T-helper 2 cell (primary cell): ENCODE results near the gene RNLS.

ENCODE experiments used
- DNase-seq, 5 experiments: peaks; one replicate each; pipeline versions ENCODE4 v3.0.0 to v3.0.0-alpha.2; 2012 to 2022

RNLS gene

GRCh38 chr10:88474884-88475844 lies 108.0 kb downstream of the RNLS start:
- no peak for DNase-seq

GRCh38 chr10:88473989-88474883 lies 108.9 kb downstream of the RNLS start:
- no peak for DNase-seq

GRCh38 chr10:88472540-88472939 lies 110.6 kb downstream of the RNLS start:
- DNase-seq = no peak

- DNase-seq = no peak
These were observed 111.2 kb downstream of the RNLS start for GRCh38 chr10:88471899-88472298.

DNA sequence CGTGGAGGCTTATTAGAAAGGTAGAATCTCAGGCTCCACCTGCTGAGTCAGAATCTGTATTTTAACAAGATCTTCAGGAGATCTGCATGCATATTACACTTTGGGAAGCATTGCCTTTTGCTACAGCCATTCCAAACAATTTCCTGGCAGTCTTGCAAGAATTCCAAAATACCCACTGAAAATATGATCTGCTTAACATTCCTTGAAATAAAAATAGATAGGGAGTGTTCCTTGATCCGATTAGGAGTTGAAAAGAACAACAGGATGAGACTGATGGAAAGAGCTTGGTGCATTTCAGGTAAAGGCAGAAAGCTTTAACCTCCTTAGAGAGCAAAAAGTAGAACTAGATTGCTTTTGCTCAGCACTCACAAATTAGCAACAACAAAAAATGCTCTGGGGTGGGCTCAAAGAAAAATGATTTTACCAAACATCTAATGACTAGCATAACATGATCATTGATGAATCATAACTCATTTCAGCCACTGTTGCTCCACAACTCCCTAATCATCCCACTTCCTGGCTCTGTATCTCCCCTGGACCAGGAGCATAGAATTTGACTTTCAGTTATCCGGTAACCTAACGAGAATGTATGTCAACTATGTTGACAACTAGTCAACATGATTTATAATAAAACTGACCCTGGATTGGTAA lies 115.2 kb downstream of the RNLS start:
- no peak for DNase-seq

DNA sequence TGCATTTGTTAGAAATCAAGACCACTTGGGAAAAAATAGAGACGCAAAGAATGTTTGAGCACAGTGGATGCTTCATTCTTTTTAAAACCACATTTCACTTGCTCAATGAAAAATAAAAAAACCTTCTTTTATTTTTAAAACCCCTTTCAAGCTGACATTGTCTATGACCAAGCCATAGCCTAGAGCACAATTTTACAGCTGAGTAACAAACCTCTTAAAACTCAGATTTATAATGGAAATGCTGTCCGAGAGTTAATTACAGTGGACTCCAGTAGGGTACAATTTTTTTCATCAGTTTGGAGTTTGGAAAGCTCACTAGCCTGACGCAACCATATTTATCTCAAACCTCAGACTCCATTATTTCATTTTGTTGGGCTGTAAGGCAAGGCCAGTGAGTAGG lies 116.3 kb downstream of the RNLS start:
- no peak for DNase-seq

DNA sequence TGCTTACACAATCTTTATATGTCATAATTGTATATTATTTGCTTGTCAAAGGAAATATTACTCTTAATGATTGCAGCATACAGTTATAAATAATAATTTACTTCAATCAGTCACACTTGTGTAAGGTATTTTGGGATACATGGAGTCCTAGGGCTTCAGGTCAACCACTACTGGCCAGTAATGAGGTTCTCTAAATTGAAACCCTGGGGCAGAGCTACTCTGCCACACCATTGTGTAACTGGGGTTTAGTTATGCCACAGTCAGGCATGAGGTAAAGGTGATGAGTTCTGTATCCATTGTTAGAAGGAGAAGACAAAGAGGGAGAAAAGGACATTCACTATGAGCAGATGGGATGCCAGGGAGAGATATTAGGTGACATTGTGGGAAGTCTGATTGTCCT lies 117.4 kb downstream of the RNLS start:
- DNase-seq = no peak

DNA sequence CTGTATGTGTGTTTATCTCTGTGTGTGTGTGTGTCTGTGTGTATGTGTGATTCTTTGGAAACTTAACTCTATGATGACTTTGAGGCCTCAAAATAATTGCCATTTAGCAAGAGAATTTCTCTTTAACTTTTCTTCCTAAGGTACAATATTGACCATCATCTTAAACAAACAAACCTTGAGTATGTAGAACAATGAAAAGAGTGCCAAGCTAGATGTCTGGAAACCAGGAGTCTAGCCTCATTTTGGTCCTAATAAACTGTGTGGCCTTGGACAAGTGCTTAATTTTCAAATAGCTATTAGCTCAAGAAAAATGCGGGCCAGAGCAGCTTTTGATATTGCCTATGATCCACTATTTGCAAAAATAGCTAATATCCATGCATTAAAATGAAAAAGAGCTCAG lies 119.3 kb downstream of the RNLS start:
- DNase-seq = no peak

DNA sequence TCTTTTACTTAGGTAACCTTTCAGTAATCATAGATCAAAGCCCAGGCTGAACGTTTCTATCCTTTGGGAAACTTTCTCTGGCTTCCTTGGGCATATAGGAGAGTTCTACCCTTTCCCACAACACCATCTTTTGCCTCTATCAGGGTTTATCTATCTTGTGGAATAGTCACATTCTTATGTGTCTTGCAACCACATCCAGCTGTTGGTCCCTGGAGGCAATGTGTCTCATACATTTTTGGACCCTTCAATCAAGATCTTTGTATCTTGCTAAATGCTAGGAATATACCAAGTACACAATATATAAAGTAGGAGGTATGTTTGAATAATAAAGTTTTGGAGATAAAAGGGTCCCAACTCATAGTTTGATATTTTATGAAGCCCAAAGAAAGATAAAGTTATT lies 121.7 kb downstream of the RNLS start:
- DNase-seq = no peak

DNA sequence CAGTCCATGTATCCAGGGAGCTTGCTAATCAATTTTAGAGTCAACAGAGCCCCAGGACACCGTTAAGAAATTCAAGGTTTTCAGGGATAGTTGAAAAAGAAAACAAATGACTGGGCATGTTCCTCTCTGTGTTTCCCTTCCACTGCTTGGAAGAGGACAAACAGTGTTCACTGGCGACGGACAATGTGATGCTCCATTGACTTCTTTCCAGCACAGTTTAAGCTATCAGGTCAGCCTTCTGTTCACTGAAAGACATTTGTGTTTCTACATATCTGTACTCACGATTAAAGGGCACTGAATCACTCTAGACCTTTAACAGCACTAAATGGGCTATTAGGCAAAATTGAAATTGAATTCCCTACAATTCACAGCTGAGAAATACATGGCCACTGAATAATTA lies 123.6 kb downstream of the RNLS start:
- DNase-seq = no peak

DNA sequence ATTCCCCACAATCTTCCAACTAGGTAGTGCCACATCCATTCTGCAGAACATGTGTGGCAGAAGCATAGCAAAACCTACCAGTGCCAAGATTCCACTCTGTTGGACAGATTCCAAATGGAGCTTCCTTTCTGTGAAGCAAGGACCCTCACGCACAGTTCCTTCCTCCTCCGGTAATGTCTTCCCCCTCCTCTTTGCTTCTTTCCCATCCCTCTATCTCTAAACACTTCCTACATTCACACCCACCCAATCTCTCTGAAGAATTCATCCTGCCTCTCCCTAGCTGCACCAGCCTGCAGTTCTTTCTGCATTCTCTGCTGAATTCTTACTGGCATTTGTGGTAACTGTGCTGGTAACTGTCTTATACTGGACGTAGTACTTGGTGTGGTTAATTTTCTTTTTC lies 124.9 kb downstream of the RNLS start:
- no peak for DNase-seq

- DNase-seq = peak in 1 of 5 experiments; percentile 45
These were observed 125.5 kb downstream of the RNLS start for GRCh38 chr10:88457660-88458059.

GRCh38 chr10:88456730-88457129 lies 126.4 kb downstream of the RNLS start:
- DNase-seq = peak in 1 of 5 experiments; percentile 77

GRCh38 chr10:88455831-88456230 lies 127.3 kb downstream of the RNLS start:
- no peak for DNase-seq

DNA sequence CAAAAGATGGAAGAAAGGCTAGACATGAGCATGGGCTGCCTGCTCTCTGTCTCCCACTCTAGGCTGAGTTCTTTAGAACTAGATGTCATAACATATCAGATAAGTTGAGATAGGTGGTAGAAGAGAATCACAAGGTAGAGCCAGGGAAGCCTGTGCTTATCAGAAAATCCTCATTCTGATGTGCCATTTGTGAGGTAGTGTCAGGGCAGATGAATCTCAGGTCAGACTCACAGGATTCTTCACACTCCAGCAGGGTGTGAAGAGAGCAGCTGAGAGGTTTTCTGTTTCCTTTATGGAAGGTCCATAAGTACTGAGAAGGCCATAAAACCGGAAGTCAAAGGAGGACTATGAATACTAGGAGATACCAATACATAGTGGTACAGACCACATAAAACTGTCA lies 132.9 kb downstream of the RNLS start:
- no peak for DNase-seq

DNA sequence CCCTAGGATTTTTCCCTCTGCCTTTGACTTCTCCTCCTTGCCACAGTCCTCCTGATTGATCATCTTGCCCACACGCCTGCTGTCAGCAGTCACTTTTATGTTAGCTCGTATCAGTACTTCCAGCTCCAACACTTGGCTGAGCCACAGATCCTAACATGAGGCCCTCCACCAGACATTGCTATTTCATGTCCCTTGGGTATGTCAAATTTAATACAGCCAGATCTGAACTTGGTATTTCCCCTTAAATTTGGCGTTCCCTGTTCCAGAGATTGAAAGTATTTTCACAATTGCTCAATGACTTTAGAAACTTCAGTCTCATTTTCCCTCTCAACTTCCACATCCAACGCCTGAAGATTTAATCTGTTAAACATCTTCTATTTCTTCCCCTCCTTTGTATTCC lies 140.4 kb downstream of the RNLS start:
- DNase-seq = no peak

DNA sequence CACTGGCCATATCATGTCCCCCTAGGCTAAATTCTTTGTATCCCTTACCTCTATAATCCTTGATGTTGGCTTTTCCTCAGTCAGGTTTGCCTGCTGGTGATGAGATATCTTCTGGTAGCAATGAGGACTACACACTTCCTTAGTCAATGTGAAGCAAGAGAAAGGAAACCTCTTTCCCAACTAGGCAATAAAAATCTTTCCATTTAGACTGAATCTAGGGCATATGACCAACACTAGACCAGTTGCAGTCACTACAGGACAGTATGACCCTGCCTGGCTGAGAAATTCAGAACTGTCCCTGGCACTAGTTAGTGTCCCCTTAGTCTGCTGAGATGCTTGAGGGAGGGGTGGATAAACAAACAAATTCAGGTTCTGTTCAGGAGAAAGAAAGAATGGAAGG lies 142.6 kb downstream of the RNLS start:
- no peak for DNase-seq

- DNase-seq = no peak
These were observed 143.2 kb downstream of the RNLS start for GRCh38 chr10:88439932-88440331.

DNA sequence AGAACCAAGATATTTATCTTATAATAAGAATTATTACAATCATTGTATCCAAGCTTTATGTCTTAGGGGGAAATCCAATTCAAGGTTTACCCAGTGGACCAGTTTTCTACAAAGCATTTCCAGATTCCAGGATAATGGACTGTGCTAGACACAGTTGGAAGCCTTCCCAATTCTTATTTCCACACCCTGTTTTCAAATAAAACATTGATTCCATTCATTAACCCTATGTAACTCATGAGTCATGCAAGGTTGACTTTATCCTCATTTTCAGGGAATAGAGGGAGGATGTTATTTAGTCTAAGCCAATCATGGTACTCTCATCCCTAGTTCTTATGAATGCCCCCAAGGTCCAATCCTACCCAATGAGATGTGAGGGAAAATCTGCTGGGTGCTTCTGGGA lies 145.7 kb downstream of the RNLS start:
- DNase-seq = no peak

- no peak for DNase-seq
These were observed 149.4 kb downstream of the RNLS start for GRCh38 chr10:88433565-88434186.

DNA sequence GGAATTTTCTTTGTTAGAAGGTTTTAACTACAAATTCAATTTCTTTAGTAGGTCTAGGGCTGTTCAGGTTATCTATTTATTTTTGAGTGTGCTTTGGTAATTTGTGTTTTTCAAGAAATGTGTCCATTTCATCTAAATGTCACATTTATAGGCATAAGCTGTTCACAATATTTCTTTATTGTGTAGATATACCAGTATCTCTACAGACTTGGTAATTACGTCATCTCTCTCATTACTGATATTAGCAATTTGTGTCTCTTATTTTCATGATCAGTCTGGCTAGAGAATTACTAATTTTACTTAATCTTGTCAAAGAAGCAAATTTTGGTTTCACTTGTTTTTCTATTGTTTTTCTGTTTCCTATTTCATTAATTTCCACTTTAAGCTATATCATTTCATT lies 152.0 kb downstream of the RNLS start:
- no peak for DNase-seq

- DNase-seq = no peak
These were observed 154.1 kb downstream of the RNLS start for GRCh38 chr10:88428976-88429375.

DNA sequence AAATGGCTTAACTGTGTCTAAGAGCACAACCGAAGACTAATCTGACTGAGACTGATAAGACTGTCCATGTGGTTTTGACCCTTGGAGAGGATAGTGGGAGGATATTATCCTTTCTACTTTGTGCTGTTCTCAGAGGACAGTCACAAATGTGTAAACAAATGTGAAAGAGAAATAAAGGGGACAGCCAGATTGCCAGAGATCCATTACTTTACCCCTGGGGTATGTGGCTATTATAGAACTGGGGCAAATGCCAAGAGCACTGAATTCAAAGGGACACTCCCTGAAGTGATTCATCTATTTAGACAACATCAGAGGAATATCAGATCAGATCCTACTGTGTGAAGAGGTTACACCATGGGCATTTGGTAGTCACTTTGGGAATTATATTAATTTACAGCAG lies 154.7 kb downstream of the RNLS start:
- DNase-seq = no peak
